H1 (cell line): ENCODE data around the gene DDX49. TPM values are rescaled to one million over a fixed set of nuclear protein-coding genes. Genes with fewer than 3 reads are reported as not detected.

ENCODE experiments used
- CTCF ChIA-PET: fragments of 300-600 bp; sonication (Branson Sonifier 250); formaldehyde crosslinking; loops from one replicate; lab custom pipeline; 2021; ENCODE audit not compliant: partially characterized antibody; lab: Charles Lee
- POLR2A ChIA-PET: fragments of 300-600 bp; sonication (Branson Sonifier 250); formaldehyde crosslinking; loops from one replicate; lab custom pipeline; 2021; ENCODE audit warnings: inconsistent platforms; ENCODE audit not compliant: partially characterized antibody; lab: Charles Lee
- DNase-seq, 2 experiments: peaks; one replicate each; pipeline versions ENCODE4 v3.0.0 to v3.0.0-alpha.2; 2010 to 2022; ENCODE audit warnings: low spot score in 2 of 2, low read depth in 1 of 2, mixed read lengths in 1 of 2
- FAIRE-seq: peaks from 2 replicates; lab custom pipeline; 2011; peaks lifted over from hg19 to GRCh38; lab: Jason Lieb, UNC
- H2AFZ ChIP-seq: 2 replicates; pipeline ENCODE4 v1.8.1; 2012; ENCODE audit warnings: low read length, inconsistent platforms
- H2AK5ac ChIP-seq: 2 replicates; pipeline ENCODE4 v1.6.1; 2013; ENCODE audit warnings: low read depth, low read length
- H2BK120ac ChIP-seq: replicated peaks from 2 replicates; pipeline ENCODE3; 2013; ENCODE audit warnings: low read depth, low read length, inconsistent platforms
- H2BK12ac ChIP-seq: 2 replicates; pipeline ENCODE4 v1.6.1; 2013; ENCODE audit warnings: low read depth, low read length
- H2BK15ac ChIP-seq: 2 replicates; pipeline ENCODE4 v1.6.1; 2013; ENCODE audit warnings: low read length
- H2BK20ac ChIP-seq: 2 replicates; pipeline ENCODE4 v1.6.1; 2013; ENCODE audit warnings: low read length
- H2BK5ac ChIP-seq: 2 replicates; pipeline ENCODE4 v1.6.1; 2013; ENCODE audit warnings: low read depth, low read length
- H3K14ac ChIP-seq: 2 replicates; pipeline ENCODE4 v1.6.1; 2013; ENCODE audit warnings: inconsistent platforms; ENCODE audit not compliant: insufficient read length
- H3K18ac ChIP-seq: 2 replicates; pipeline ENCODE4 v1.6.1; 2013; ENCODE audit warnings: low read length; ENCODE audit errors: extremely low read depth
- H3K23ac ChIP-seq: 2 replicates; pipeline ENCODE4 v1.6.1; 2013; ENCODE audit warnings: inconsistent platforms; ENCODE audit not compliant: insufficient read length
- H3K23me2 ChIP-seq: 2 replicates; pipeline ENCODE4 v1.6.1; 2013; ENCODE audit warnings: low read depth, low read length
- H3K27ac ChIP-seq: 2 replicates; pipeline ENCODE4 v1.6.1; 2011; ENCODE audit warnings: low read depth, low read length, inconsistent platforms
- H3K27me3 ChIP-seq, 4 experiments: replicated peaks in 1 of 4; 1 replicate in 1 of 4; 2 replicates in 3 of 4; pipeline versions ENCODE4 v1.6.1 to v1.8.1; 2011 to 2013; ENCODE audit warnings: low read length in 3 of 4, mild to moderate bottlenecking in 3 of 4, inconsistent platforms in 2 of 4, mixed read lengths in 2 of 4, moderate library complexity in 1 of 4; ENCODE audit not compliant: control insufficient read depth in 3 of 4, insufficient read depth in 3 of 4; ENCODE audit errors: extremely low read depth in 1 of 4
- H3K36me3 ChIP-seq, 4 experiments: 2 replicates each; pipeline versions ENCODE4 v1.6.1 to v1.8.1; 2011 to 2013; ENCODE audit warnings: mild to moderate bottlenecking in 4 of 4, low read length in 3 of 4, moderate library complexity in 2 of 4, control low read depth in 1 of 4, inconsistent platforms in 1 of 4; ENCODE audit not compliant: insufficient read depth in 4 of 4, control insufficient read depth in 2 of 4
- H3K4ac ChIP-seq: replicated peaks from 2 replicates; pipeline ENCODE3; 2013; ENCODE audit warnings: low read length, low read depth, mixed read lengths, inconsistent platforms; ENCODE audit not compliant: insufficient read length
- H3K4me1 ChIP-seq, 4 experiments: replicated peaks in 1 of 4; 1 replicate in 1 of 4; 2 replicates in 3 of 4; pipeline versions ENCODE4 v1.6.1 to v1.8.1; 2011 to 2013; ENCODE audit warnings: low read length in 3 of 4, inconsistent platforms in 2 of 4, mixed read lengths in 1 of 4; ENCODE audit not compliant: insufficient read depth in 4 of 4, control insufficient read depth in 3 of 4
- H3K4me2 ChIP-seq, 2 experiments: 2 replicates each; pipeline versions ENCODE4 v1.6.1 to v1.8.1; 2011 to 2013; ENCODE audit warnings: low read depth in 2 of 2, low read length in 2 of 2, control low read depth in 1 of 2, inconsistent platforms in 1 of 2, mild to moderate bottlenecking in 1 of 2; ENCODE audit not compliant: insufficient read depth in 1 of 2
- H3K4me3 ChIP-seq, 4 experiments: fragments of 200-600, 300-600 bp in 1 of 4; sonication (generic), shearing (Covaris generic), sonication (Bioruptor Twin) in 1 of 4; 2 replicates each; pipeline versions ENCODE4 v1.5.1 to v1.8.1; 2011 to 2016; ENCODE audit warnings: low read length in 4 of 4, low read depth in 3 of 4, control low read depth in 2 of 4, inconsistent platforms in 2 of 4, mild to moderate bottlenecking in 2 of 4, mixed read lengths in 1 of 4, moderate library complexity in 1 of 4; ENCODE audit not compliant: insufficient read depth in 2 of 4; ENCODE audit errors: extremely low read depth in 1 of 4
- H3K56ac ChIP-seq: replicated peaks from 2 replicates; pipeline ENCODE3; 2013; ENCODE audit warnings: low read depth, mild to moderate bottlenecking, mixed read lengths, low read length, inconsistent platforms; ENCODE audit not compliant: insufficient read length
- H3K79me1 ChIP-seq: 2 replicates; pipeline ENCODE4 v1.6.1; 2013; ENCODE audit warnings: low read depth, low read length, control low read depth
- H3K79me2 ChIP-seq, 2 experiments: 2 replicates each; pipeline versions ENCODE4 v1.6.1 to v1.8.1; 2012 to 2013; ENCODE audit warnings: low read length in 2 of 2, mild to moderate bottlenecking in 2 of 2, inconsistent platforms in 1 of 2; ENCODE audit not compliant: insufficient read depth in 2 of 2, control insufficient read depth in 1 of 2
- H3K9ac ChIP-seq, 4 experiments: replicated peaks in 1 of 4; 1 replicate in 1 of 4; 2 replicates in 3 of 4; pipeline versions ENCODE4 v1.6.1 to v1.8.1; 2011 to 2013; ENCODE audit warnings: low read depth in 3 of 4, low read length in 3 of 4, control low read depth in 2 of 4, mild to moderate bottlenecking in 2 of 4, moderate library complexity in 2 of 4, inconsistent platforms in 1 of 4; ENCODE audit errors: extremely low read depth in 1 of 4
- H3K9me3 ChIP-seq, 2 experiments: 2 replicates each; pipeline versions ENCODE4 v1.6.1 to v1.8.1; 2012 to 2013; ENCODE audit warnings: mild to moderate bottlenecking in 2 of 2, moderate library complexity in 2 of 2, control low read depth in 1 of 2, inconsistent platforms in 1 of 2, low read depth in 1 of 2, low read length in 1 of 2, mixed read lengths in 1 of 2; ENCODE audit not compliant: insufficient read depth in 2 of 2
- H4K20me1 ChIP-seq, 2 experiments: replicated peaks in 1 of 2; 2 replicates each; pipeline versions ENCODE3 to v1.8.1; 2011 to 2013; ENCODE audit warnings: inconsistent platforms in 2 of 2, low read length in 2 of 2, mild to moderate bottlenecking in 1 of 2; ENCODE audit not compliant: insufficient read depth in 2 of 2, control insufficient read depth in 1 of 2
- H4K5ac ChIP-seq: 2 replicates; pipeline ENCODE4 v1.6.1; 2013; ENCODE audit warnings: low read length, low read depth, mixed read lengths, inconsistent platforms; ENCODE audit not compliant: insufficient read length
- H4K8ac ChIP-seq: 2 replicates; pipeline ENCODE4 v1.8.0; 2013; ENCODE audit warnings: mild to moderate bottlenecking, moderate library complexity, low read length, inconsistent platforms; ENCODE audit not compliant: insufficient read depth; ENCODE audit errors: extremely low read depth
- H4K91ac ChIP-seq: replicated peaks from 2 replicates; pipeline ENCODE3; 2013; ENCODE audit warnings: low read length, mixed read lengths, inconsistent platforms; ENCODE audit not compliant: insufficient read length
- KDM1A ChIP-seq: fragments of 200-600, 300-600 bp; sonication (generic); IDR thresholded peaks from 2 replicates; pipeline ENCODE4 v1.7.1; 2016; ENCODE audit warnings: mild to moderate bottlenecking, low read length, borderline replicate concordance
- SP4 ChIP-seq: IDR thresholded peaks from 2 replicates; pipeline ENCODE4 v1.6.1; 2012; ENCODE audit warnings: low read length, inconsistent platforms
- WGBS, 2 experiments: shearing (Covaris generic) in 1 of 2; methylation state at CpG; one replicate each; pipeline versions ENCODE4 v1.1.6 to v1.1.7; 2013 to 2015; ENCODE audit warnings: low lambda C conversion rate in 2 of 2, mixed read lengths in 2 of 2, inconsistent platforms in 1 of 2, low coverage in 1 of 2, missing lambda C conversion rate in 1 of 2; ENCODE audit not compliant: insufficient replicate concordance in 2 of 2, insufficient coverage in 1 of 2, insufficient read length in 1 of 2; ENCODE audit errors: extremely low coverage in 1 of 2, missing lambda C conversion rate in 1 of 2; 5-methylcytosine and 5-hydroxymethylcytosine counted together
- polyA plus RNA-seq, 7 experiments: library from polyadenylated mRNA; depleted of rRNA in 3 of 7; stranded (reverse) in 5 of 7; unstranded in 2 of 7; fragments of >200 nt in 5 of 7; fragments of 200-250 nt in 2 of 7; gene quantifications; 1 replicate in 5 of 7; 2 replicates in 1 of 7; 4 replicates in 1 of 7; pipeline versions ENCODE4 v1.2.1 to v1.2.3, GENCODE V29; 2011 to 2013; ENCODE audit warnings: missing spikeins in 2 of 7, mixed read lengths in 2 of 7
- total RNA-seq: library from RNA; stranded (reverse); fragmentation: NEBNext Ultra II Directional; extraction: Animal tissue kit (Norgen Biotek cat#: 25700); gene quantifications from 2 replicates; pipeline ENCODE4 v1.2.1, GENCODE V29; 2021

The DDX49 gene
- total and polyA plus RNA-seq, 2 of the 8 experiments (the other 6 are each of a cell fraction or from before 2014, with no cell fraction given), result 41.3 to 46.5 TPM

DNA sequence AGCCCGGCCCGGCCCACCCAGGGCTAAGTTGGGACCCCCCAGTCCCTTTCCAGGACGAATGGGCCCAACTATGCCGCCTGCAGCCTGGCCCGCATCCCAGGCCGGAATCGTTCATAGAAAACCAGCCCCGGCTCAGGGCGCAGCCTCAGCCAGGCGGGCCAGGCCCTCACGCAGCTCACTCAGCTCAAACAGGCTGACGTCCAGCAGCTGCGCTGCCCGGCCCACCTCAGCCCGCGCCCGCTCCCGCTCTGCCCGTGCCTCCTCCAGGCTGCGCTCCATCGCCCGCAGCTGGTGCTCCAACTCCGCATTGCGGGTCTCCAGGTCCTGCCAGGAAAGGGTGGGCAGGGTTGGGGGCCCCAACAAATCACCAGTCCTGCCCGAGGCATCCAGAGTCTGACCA lies 9.8 kb downstream of the DDX49 start:
- no peak overlapping the region for H2BK15ac ChIP-seq
- H2AFZ ChIP-seq, result no peak overlapping the region
- H3K56ac ChIP-seq, result no peak overlapping the region
- CTCF ChIA-PET, result interaction anchor here (1.5 to 2.7 kb wide), 2 partner anchors 22 to 57 kb away, joined by 5 to 7 read pairs; no protein-coding TSS in a partner anchor
- H2AK5ac ChIP-seq, result no peak overlapping the region
- H4K20me1 ChIP-seq, result peaks cover 10 to 39% of the 10 kb centered on the region in 2 experiments
- peaks cover 0 to 10% (median 5%) of the 10 kb centered on the region in 4 experiments; a peak in 6 of 7 replicates for H3K4me1 ChIP-seq
- no peak overlapping the region for H3K9ac ChIP-seq
- H2BK120ac ChIP-seq, result no peak overlapping the region
- no peaks in the 10 kb centered on the region for H3K79me1 ChIP-seq
- H2BK5ac ChIP-seq, result no peak overlapping the region
- H3K14ac ChIP-seq, result no peak overlapping the region
- H4K5ac ChIP-seq, result no peak overlapping the region
- H2BK20ac ChIP-seq, result no peak overlapping the region
- peaks cover 8% of the 10 kb centered on the region; the same call in 1 of the 2 replicates for H3K23me2 ChIP-seq
- no peak overlapping the region for H4K91ac ChIP-seq
- no peaks in the 10 kb centered on the region for H3K27me3 ChIP-seq
- no peak overlapping the region for H3K4me3 ChIP-seq
- DNase-seq (no peak), FAIRE-seq (no peak)
- H3K4ac ChIP-seq, result no peak overlapping the region
- H3K23ac ChIP-seq, result no peak overlapping the region
- no peak overlapping the region for H4K8ac ChIP-seq
- H3K18ac ChIP-seq, result no peak overlapping the region
- 97% methylated on average over 19 of the region's 25 CpGs; no CpG with 5 or more reads in 1 of the 2 experiments for WGBS, 2 experiments
- H3K4me2 ChIP-seq, result no peak overlapping the region
- peaks cover 6 to 40% (median 18%) of the 10 kb centered on the region in 4 experiments for H3K36me3 ChIP-seq
- no peaks in the 10 kb centered on the region for H3K79me2 ChIP-seq
- H3K9me3 ChIP-seq, result no peaks in the 10 kb centered on the region
- no peak overlapping the region for H2BK12ac ChIP-seq
- POLR2A ChIA-PET, result interaction anchor here (0.6 to 8.3 kb wide), 11 partner anchors 8 to 357 kb away, joined by 3 to 94 read pairs (median 5); partner anchors contain the start of genes COPE and DDX49
- no peak overlapping the region for H3K27ac ChIP-seq
- TF ChIP-seq SP4 (no peak), KDM1A (no peak)
